GM21360 (cell line): ENCODE data around the gene PSMA3.

ENCODE experiments used
- ATAC-seq: cut with Tn5 transposase; IDR thresholded peaks from one replicate; pipeline ENCODE4 v1.9.1; 2021; ENCODE audit warnings: mild to moderate bottlenecking, moderate library complexity; ENCODE audit not compliant: unreplicated experiment

Gene PSMA3

GRCh38 chr14:58298477-58299400 lies 54.1 kb downstream of the PSMA3 start, which contains the start of gene ARID4A:
TSS of gene ARID4A (plus strand) at chr14:58298555. CDS start at chr14:58299855, 1,300 bp downstream.
- ATAC-seq, result no peak

DNA sequence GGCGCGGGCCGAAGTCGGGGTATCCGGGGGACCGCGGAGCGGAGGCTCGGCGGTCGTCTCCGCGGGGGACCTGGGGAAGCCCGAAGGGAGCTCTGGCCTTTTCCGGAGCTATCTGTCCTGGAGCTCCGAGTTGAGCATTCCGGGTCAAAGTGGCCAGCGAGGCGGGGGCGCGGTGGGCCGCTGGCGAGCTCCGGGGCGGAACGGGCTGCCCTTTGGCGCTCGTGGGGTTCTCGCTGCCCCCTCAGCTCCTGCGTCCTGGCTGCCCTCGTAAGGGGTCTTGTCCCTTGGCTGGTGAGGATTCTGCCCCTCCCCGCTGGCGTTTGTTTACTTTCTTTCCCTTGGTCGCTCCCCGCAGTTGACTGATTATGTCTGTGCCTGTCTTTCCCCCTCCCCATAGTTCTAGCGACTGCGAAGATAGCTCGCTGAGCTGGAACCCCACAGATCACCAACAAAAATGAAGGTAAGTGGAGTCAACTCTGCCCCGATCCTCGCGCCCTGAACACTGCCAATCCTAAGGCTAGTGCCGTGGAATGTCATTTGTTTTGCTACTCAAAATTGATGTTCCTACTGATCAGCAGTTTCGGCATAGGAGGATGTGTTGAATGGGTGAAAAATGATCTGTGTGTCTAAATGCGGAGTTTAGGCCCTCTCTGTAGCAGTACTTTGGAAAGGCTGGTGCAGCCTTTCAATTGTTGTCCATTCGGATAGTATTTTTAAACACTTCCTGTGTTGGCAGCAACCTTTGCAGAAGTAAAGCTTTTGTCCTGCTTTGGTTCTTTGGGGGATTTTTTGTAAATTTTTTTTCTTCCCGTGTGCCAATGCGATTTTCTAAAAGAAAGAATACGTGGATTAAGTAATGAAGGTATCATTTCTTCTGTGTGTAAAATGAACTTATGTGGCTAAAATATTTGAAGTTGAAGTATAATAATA lies 55.0 kb downstream of the PSMA3 start:
- ATAC-seq, result no peak

GRCh38 chr14:58301416-58301815 lies 56.8 kb downstream of the PSMA3 start:
- ATAC-seq, result no peak

- ATAC-seq, result no peak
These were observed 61.1 kb downstream of the PSMA3 start for GRCh38 chr14:58305730-58306129.

- ATAC-seq, result no peak
These were observed 63.1 kb downstream of the PSMA3 start for GRCh38 chr14:58307597-58308316.

DNA sequence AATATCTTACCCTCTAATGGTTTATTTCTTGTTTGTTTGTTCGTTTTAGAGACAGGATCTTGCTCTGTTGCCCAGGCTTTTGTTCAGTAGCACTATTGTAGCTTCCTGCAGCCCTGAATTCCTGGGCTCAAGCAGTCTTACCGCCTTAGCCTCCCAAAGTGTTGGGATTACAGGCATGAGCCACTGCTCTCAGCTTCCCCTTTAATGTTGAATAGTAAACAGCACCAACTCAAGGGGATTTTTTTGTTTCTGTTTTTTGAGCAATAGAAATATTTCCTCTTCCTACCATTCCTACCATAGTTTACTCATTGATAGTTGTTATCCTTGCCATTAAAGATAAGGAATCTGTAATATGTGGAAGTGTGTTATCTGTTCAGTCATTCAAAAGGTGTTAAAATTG lies 64.4 kb downstream of the PSMA3 start:
- ATAC-seq, result no peak

DNA sequence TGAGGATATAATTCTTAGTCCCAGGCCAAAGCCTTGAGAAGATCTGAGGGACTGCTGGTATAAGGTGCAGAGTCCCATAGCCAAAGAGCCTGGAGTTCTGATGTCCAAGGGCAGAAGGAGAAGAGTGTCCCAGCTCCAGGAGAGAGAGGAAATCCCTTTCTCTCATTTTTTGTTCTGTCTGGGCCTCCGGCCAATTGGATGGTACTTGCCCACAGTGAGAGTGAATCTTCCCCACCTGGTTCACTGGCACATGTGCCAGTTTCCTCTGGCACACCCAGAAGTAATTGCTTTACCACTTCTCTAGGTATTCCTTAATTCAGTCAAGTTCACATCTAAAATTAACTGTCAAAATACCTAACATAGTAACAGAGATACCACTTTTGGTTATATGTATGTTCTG lies 69.1 kb downstream of the PSMA3 start:
- ATAC-seq, result no peak

DNA sequence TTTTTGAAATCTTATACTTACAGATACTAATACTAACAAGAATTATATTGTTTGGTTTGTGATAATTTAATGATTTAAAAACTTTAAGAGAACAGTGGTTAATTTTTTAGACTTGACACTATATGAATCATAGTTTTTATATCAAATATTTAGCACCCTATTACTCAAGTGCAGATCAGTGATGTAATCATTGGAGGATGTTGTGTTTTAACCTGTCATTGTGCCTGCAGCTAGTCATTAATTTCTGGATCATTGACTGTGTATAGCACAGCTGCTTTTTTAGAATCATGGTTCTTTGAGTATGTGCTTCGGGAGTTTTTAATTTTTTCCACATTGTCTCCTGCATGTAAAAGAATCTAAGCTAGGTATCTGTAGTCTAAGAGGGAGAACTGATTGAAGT lies 71.0 kb downstream of the PSMA3 start:
- ATAC-seq, result no peak
